NCI-H526 (cell line): Measurements from ENCODE around the gene MBD4.

Source experiments
- DNase-seq, 2 experiments: peaks; one replicate each; lab custom pipeline; 2025; lab: John Stamatoyannopoulos, UW

The MBD4 gene

GRCh38 chr3:129463094-129463493, 23.3 kb upstream of the MBD4 start:
- no peak for DNase-seq

GRCh38 chr3:129462361-129462968, 22.7 kb upstream of the MBD4 start:
- DNase-seq: no peak

- no peak for DNase-seq
Measured at GRCh38 chr3:129461461-129462146, 21.9 kb upstream of the MBD4 start.

- DNase-seq: no peak
Measured at GRCh38 chr3:129461022-129461421, 21.3 kb upstream of the MBD4 start.

- DNase-seq: no peak
Measured at GRCh38 chr3:129460572-129460971, 20.8 kb upstream of the MBD4 start.

- no peak for DNase-seq
Measured at GRCh38 chr3:129460155-129460554, 20.4 kb upstream of the MBD4 start.

- DNase-seq: no peak
Measured at GRCh38 chr3:129453732-129454131, 14.0 kb upstream of the MBD4 start.

GRCh38 chr3:129449279-129450115, 9.7 kb upstream of the MBD4 start:
- DNase-seq: peak in 1 of 2 experiments; percentile 12

GRCh38 chr3:129448186-129448895, 8.6 kb upstream of the MBD4 start:
- DNase-seq: peak; percentile 96

- no peak for DNase-seq
Measured at GRCh38 chr3:129446926-129447325, 7.2 kb upstream of the MBD4 start.

GRCh38 chr3:129445471-129445870, 5.7 kb upstream of the MBD4 start:
- no peak for DNase-seq

GRCh38 chr3:129442947-129443346, 3.2 kb upstream of the MBD4 start:
- no peak for DNase-seq

- DNase-seq: no peak
Measured at GRCh38 chr3:129442486-129442885, 2.7 kb upstream of the MBD4 start.

GRCh38 chr3:129441782-129442181, 2.0 kb upstream of the MBD4 start:
- DNase-seq: peak; percentile 39 to 51

- DNase-seq: peak; percentile 30 to 35
Measured at GRCh38 chr3:129441215-129441614, 1.5 kb upstream of the MBD4 start.

GRCh38 chr3:129440618-129441190, 956 bp upstream of the MBD4 start:
- DNase-seq: peak; percentile 40 to 46

- DNase-seq: peak; percentile 67 to 77
Measured at GRCh38 chr3:129439226-129439816, 427 bp downstream of the MBD4 start.

GRCh38 chr3:129435367-129435766, 4.4 kb downstream of the MBD4 start:
- DNase-seq: no peak

- no peak for DNase-seq
Measured at GRCh38 chr3:129434140-129434539, 5.6 kb downstream of the MBD4 start.

- no peak for DNase-seq
Measured at GRCh38 chr3:129433565-129433964, 6.2 kb downstream of the MBD4 start.

GRCh38 chr3:129432671-129433070, 7.1 kb downstream of the MBD4 start:
- DNase-seq: no peak

- DNase-seq: no peak
Measured at GRCh38 chr3:129432036-129432435, 7.7 kb downstream of the MBD4 start.
